Hematopoietic multipotent progenitor cell (in vitro differentiated cells): Measurements from ENCODE around the gene BBS12. TPM values are rescaled to one million over a fixed set of nuclear protein-coding genes. Genes with fewer than 3 reads are reported as not detected.

Experiments
- DNase-seq, 3 donors: peaks; one replicate each; pipeline ENCODE4 v3.0.0-alpha.2; 2011 to 2015; ENCODE audit warnings: low read depth in 2 of 3, low spot score in 2 of 3
- total RNA-seq: library from RNA; depleted of rRNA; stranded (reverse); fragments of >200 nt; gene quantifications from one replicate; pipeline ENCODE4 v1.2.3, GENCODE V29; 2012

The BBS12 gene
- total RNA-seq, 1 donor, result 1.6 TPM

DNA sequence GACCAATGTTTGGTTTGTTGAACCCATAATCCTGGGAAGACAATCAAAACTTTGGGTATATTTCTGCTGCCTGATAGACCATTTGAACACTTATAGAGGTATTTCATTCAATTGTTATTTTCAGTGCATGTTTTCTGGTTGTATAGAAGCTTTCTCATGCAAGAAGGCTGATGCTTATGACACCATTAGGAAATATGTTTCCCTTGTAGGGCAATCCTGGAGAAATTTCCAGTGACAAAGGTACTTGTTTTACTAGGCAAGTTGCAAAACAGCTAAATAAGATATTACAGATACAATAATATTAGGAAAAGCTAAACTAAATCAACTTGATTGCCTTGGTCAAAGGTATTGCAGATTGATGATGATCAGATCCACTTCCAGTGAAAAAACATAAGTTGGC lies 61.3 kb downstream of the BBS12 start:
- DNase-seq, result no peak

Other genes starting within 250 kb of the BBS12 start
- not detected for gene IL21, start 111.6 kb upstream of the BBS12 start, total RNA-seq
- gene FGF2, start 94.1 kb downstream of the BBS12 start, total RNA-seq, result under 0.01 TPM
- gene NUDT6, start 189.9 kb downstream of the BBS12 start, total RNA-seq, result 9.4 TPM